Vagina (tissue), 2 donors: Measurements from ENCODE around the gene MBP.

Source experiments
- CTCF ChIP-seq, 3 experiments: fragments of 450-650 bp in 2 of 3; fragments of 200-600 bp in 1 of 3; sonication (generic) in 1 of 3; IDR thresholded peaks; one replicate each; pipeline ENCODE4 v1.5.1; 2017 to 2019; ENCODE audit warnings: antibody characterized with exemption in 3 of 3, mild to moderate bottlenecking in 2 of 3, moderate library complexity in 2 of 3
- POLR2A ChIP-seq, 2 donors: fragments of 450-650 bp; IDR thresholded peaks; one replicate each; pipeline ENCODE4 v1.6.1; 2017; ENCODE audit warnings: antibody characterized with exemption in 2 of 2, mild to moderate bottlenecking in 2 of 2, moderate library complexity in 2 of 2

GRCh38 chr18:76985156-76985950 is 147.2 kb downstream of the MBP start:
- TF ChIP-seq CTCF (IDR thresholded peaks at IDR 0.05) = no peak
- no peak for TF ChIP-seq POLR2A (IDR thresholded peaks at IDR 0.05)
